Keratinocyte (primary cell): ENCODE measurements around the gene PPP2CA. TPM values are rescaled to one million over a fixed set of nuclear protein-coding genes. Genes with fewer than 3 reads are reported as not detected.

Experiments
- DNase-seq: peaks from one replicate; pipeline ENCODE4 v3.0.0-alpha.2; 2011; ENCODE audit warnings: low read depth, missing footprints, low spot score
- FAIRE-seq: peaks from 2 replicates; lab custom pipeline; 2011; peaks lifted over from hg19 to GRCh38; lab: Jason Lieb, UNC
- H2AFZ ChIP-seq: 2 replicates; pipeline ENCODE4 v1.6.0; 2012; ENCODE audit warnings: low read length, control low read depth, inconsistent platforms; ENCODE audit not compliant: control insufficient read depth
- H3K27ac ChIP-seq: 2 replicates; pipeline ENCODE4 v1.5.1; 2011; ENCODE audit warnings: low read length; ENCODE audit not compliant: control insufficient read depth, insufficient read depth
- H3K27me3 ChIP-seq: 3 replicates; pipeline ENCODE4 v1.6.0; 2011; ENCODE audit warnings: low read length; ENCODE audit not compliant: control insufficient read depth, insufficient read depth; ENCODE audit errors: extremely low read depth
- H3K36me3 ChIP-seq, 2 experiments: 2 replicates in 1 of 2; 3 replicates in 1 of 2; pipeline ENCODE4 v1.5.1; 2011; ENCODE audit warnings: low read length in 2 of 2, mild to moderate bottlenecking in 1 of 2; ENCODE audit not compliant: control insufficient read depth in 2 of 2, insufficient read depth in 2 of 2; ENCODE audit errors: extremely low read depth in 1 of 2
- H3K4me1 ChIP-seq: 3 replicates; pipeline ENCODE4 v1.5.1; 2011; ENCODE audit warnings: low read length; ENCODE audit not compliant: control insufficient read depth, insufficient read depth; ENCODE audit errors: extremely low read depth
- H3K4me2 ChIP-seq: 3 replicates; pipeline ENCODE4 v1.6.0; 2011; ENCODE audit warnings: low read depth, low read length; ENCODE audit not compliant: control insufficient read depth, insufficient read depth; ENCODE audit errors: extremely low read depth
- H3K4me3 ChIP-seq, 3 experiments: fragments of 200-600 bp in 1 of 3; sonication (generic) in 1 of 3; 2 replicates in 2 of 3; 3 replicates in 1 of 3; pipeline ENCODE4 v1.5.1; 2011 to 2016; ENCODE audit warnings: low read length in 3 of 3, mild to moderate bottlenecking in 3 of 3, control low read depth in 2 of 3, inconsistent platforms in 1 of 3, low read depth in 1 of 3, mixed read lengths in 1 of 3, mixed run types in 1 of 3, moderate library complexity in 1 of 3; ENCODE audit not compliant: control insufficient read depth in 2 of 3, insufficient read depth in 2 of 3; ENCODE audit errors: extremely low read depth in 1 of 3
- H3K79me2 ChIP-seq: 2 replicates; pipeline ENCODE4 v1.6.0; 2012; ENCODE audit warnings: low read length; ENCODE audit not compliant: control insufficient read depth, insufficient read depth
- H3K9ac ChIP-seq: 3 replicates; pipeline ENCODE4 v1.6.0; 2011; ENCODE audit warnings: low read length; ENCODE audit not compliant: control insufficient read depth, insufficient read depth; ENCODE audit errors: extremely low read depth
- H3K9me1 ChIP-seq: 3 replicates; pipeline ENCODE4 v1.6.0; 2011; ENCODE audit warnings: low read length; ENCODE audit not compliant: control insufficient read depth, insufficient read depth; ENCODE audit errors: extremely low read depth
- H3K9me3 ChIP-seq: 2 replicates; pipeline ENCODE4 v1.5.1; 2012; ENCODE audit warnings: low read depth, low read length; ENCODE audit not compliant: control insufficient read depth
- H4K20me1 ChIP-seq: 3 replicates; pipeline ENCODE4 v1.6.0; 2011; ENCODE audit warnings: low read length; ENCODE audit not compliant: control insufficient read depth, insufficient read depth; ENCODE audit errors: extremely low read depth
- EZH2 ChIP-seq: IDR thresholded peaks from one replicate; pipeline ENCODE4 v1.6.1; 2012; ENCODE audit warnings: inconsistent platforms, mild to moderate bottlenecking, low read length, moderate library complexity
- dilution Hi-C: fragments of 300-500 bp; cut with MboI; formaldehyde crosslinking; loops from one replicate; pipeline ENCODE4 v1.7.0; 2020; ENCODE audit warnings: low sequenced_read_pairs; ENCODE audit not compliant: extremely low pct_ligation_motif_present
- polyA plus RNA-seq, 5 experiments: library from polyadenylated mRNA; depleted of rRNA in 3 of 5; stranded (reverse) in 3 of 5; stranded (forward) in 1 of 5; unstranded in 1 of 5; fragments of >200 nt; gene quantifications; 1 replicate in 1 of 5; 2 replicates in 3 of 5; 3 replicates in 1 of 5; pipeline versions ENCODE4 v1.2.1 to v1.2.3, GENCODE V29; 2011 to 2012; ENCODE audit warnings: missing spikeins in 2 of 5, low read depth in 1 of 5, low replicate concordance in 1 of 5
- TF ChIP-seq, protein P1 (sequence below), 3 experiments: IDR thresholded peaks in 1 of 3; conservative IDR thresholded peaks in 1 of 3; optimal IDR thresholded peaks in 1 of 3; 2 replicates in 2 of 3; 3 replicates in 1 of 3; pipeline versions ENCODE3 to v1.5.1; 2011; ENCODE audit warnings: low read length in 3 of 3, mild to moderate bottlenecking in 3 of 3, moderate library complexity in 2 of 3, control low read depth in 1 of 3, inconsistent platforms in 1 of 3; ENCODE audit not compliant: insufficient read depth in 2 of 3; ENCODE audit errors: extremely low read depth in 1 of 3

Gene PPP2CA
- polyA plus RNA-seq, 1 donor (not counting 4 experiments of a cell fraction or from before 2014, with no cell fraction given): 255 TPM

DNA sequence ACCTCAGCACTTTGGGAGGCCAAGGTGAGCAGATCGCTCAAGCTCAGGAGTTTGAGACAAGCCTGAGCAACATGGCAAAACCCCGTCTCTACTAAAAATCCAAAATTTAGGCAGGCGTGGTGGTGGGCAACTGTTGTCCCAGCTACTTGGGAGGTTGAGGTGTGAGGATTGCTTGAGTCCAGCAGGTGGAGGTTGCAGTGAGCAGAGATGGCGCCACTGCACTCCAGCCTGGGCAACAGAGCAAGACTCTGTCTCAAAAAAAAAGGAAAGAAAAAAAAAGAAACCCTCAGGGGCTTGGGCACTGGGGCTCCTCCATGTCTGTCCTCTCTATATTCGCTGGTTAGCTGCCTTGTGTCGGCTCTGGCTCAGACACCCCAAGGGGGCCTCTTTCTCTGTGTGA, 10.9 kb upstream of the PPP2CA start:
- Histone ChIP-seq H3K27me3 (no peaks in the 10 kb centered on the region), H3K4me1 (no peaks in the 10 kb centered on the region), H4K20me1 (no peaks in the 10 kb centered on the region), H3K27ac (no peak overlapping the region), H3K9me3 (no peaks in the 10 kb centered on the region), H3K9me1 (no peaks in the 10 kb centered on the region), H3K4me3 (no peak overlapping the region), H2AFZ (no peak overlapping the region), H3K79me2 (no peaks in the 10 kb centered on the region), H3K36me3 (no peaks in the 10 kb centered on the region), H3K4me2 (no peak overlapping the region), H3K9ac (no peak overlapping the region)
- dilution Hi-C loops: no loop called here
- no peak for TF ChIP-seq EZH2
- no peak for FAIRE-seq
- DNase-seq: no peak

DNA sequence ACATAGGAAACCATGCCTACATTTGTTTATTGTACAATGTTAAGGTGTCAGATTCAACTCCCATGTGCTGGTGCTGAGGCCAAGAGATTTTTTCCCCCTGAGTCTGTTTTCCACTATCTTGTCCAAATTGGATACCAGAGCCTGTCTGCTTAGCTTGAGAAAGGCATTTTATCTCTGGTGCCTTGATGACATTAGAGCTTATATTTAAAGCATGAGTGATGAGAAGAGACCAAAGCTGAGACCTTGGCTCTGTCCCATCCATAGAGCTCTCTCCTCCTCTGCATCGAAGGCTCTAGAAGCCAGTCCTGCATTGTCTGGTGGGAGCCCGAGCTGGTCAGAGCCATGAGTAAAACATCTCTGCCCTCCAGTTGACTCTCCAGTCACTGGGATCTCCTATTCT, 10.4 kb upstream of the PPP2CA start:
- H3K9me1 ChIP-seq: no peaks in the 10 kb centered on the region

More for the DNA sequence above, 10.4 kb upstream of the PPP2CA start:
- Histone ChIP-seq H3K79me2 (no peaks in the 10 kb centered on the region), H3K9ac (no peak overlapping the region), H3K9me3 (no peaks in the 10 kb centered on the region), H4K20me1 (no peaks in the 10 kb centered on the region), H3K4me1 (no peaks in the 10 kb centered on the region), H2AFZ (no peak overlapping the region), H3K36me3 (no peaks in the 10 kb centered on the region), H3K27me3 (no peaks in the 10 kb centered on the region), H3K27ac (no peak overlapping the region), H3K4me3 (no peak overlapping the region), H3K4me2 (no peak overlapping the region)
- dilution Hi-C loops: no loop called here
- no peak for FAIRE-seq
- TF ChIP-seq, protein P1, sequence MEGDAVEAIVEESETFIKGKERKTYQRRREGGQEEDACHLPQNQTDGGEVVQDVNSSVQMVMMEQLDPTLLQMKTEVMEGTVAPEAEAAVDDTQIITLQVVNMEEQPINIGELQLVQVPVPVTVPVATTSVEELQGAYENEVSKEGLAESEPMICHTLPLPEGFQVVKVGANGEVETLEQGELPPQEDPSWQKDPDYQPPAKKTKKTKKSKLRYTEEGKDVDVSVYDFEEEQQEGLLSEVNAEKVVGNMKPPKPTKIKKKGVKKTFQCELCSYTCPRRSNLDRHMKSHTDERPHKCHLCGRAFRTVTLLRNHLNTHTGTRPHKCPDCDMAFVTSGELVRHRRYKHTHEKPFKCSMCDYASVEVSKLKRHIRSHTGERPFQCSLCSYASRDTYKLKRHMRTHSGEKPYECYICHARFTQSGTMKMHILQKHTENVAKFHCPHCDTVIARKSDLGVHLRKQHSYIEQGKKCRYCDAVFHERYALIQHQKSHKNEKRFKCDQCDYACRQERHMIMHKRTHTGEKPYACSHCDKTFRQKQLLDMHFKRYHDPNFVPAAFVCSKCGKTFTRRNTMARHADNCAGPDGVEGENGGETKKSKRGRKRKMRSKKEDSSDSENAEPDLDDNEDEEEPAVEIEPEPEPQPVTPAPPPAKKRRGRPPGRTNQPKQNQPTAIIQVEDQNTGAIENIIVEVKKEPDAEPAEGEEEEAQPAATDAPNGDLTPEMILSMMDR (optimal IDR thresholded peaks at IDR 0.05 in 1 of 3, IDR thresholded peaks at IDR 0.05 in 1 of 3, conservative IDR thresholded peaks at IDR 0.05 in 1 of 3; ENCODE audit: extremely low read depth in 1 of 3, insufficient read depth in 2 of 3, low read length in 3 of 3): no peak
- TF ChIP-seq EZH2: no peak
- no peak for DNase-seq
